Stomach smooth muscle (tissue), 2 donors: Measurements from ENCODE around the gene GNG12.
A peak's percentile ranks its signal among the peaks of the same experiment; 100 is the strongest.

Source experiments
- H3K27ac ChIP-seq: one replicate; pipeline ENCODE4 v1.7.0; 2013; ENCODE audit warnings: mild to moderate bottlenecking, low read length, inconsistent platforms
- H3K27me3 ChIP-seq, 2 donors: one replicate each; pipeline ENCODE4 v1.7.0; 2013; ENCODE audit warnings: low read length in 2 of 2; ENCODE audit not compliant: insufficient read depth in 2 of 2, control insufficient read depth in 1 of 2
- H3K36me3 ChIP-seq, 2 donors: one replicate each; pipeline ENCODE4 v1.7.0; 2013; ENCODE audit warnings: low read length in 2 of 2; ENCODE audit not compliant: control insufficient read depth in 2 of 2, insufficient read depth in 2 of 2
- H3K4me1 ChIP-seq: one replicate; pipeline ENCODE4 v1.7.0; 2013; ENCODE audit warnings: low read length; ENCODE audit not compliant: control insufficient read depth, insufficient read depth
- H3K4me3 ChIP-seq, 2 donors: one replicate each; pipeline ENCODE4 v1.7.0; 2013; ENCODE audit warnings: low read length in 2 of 2
- H3K9ac ChIP-seq, 2 donors: one replicate each; pipeline ENCODE4 v1.7.0; 2013; ENCODE audit warnings: low read length in 2 of 2, mild to moderate bottlenecking in 1 of 2
- H3K9me3 ChIP-seq, 2 donors: one replicate each; pipeline ENCODE4 v1.7.0; 2013; ENCODE audit warnings: low read length in 2 of 2; ENCODE audit not compliant: control insufficient read depth in 2 of 2
- donor health status: healthy.
- donor health status: Pancreatic carcinoma.

Gene GNG12

GRCh38 chr1:67755160-67755559, 78.1 kb downstream of the GNG12 start:
- H3K36me3 ChIP-seq, result no peaks in the 10 kb centered on the region
- H3K9me3 ChIP-seq, result no peaks in the 10 kb centered on the region
- no peak overlapping the region for H3K4me3 ChIP-seq
- no peak overlapping the region for H3K9ac ChIP-seq
- no peak overlapping the region for H3K27ac ChIP-seq
- peaks cover 22% of the 10 kb centered on the region for H3K4me1 ChIP-seq
- no peaks in the 10 kb centered on the region for H3K27me3 ChIP-seq

- Histone ChIP-seq H3K9ac (no peak overlapping the region), H3K27ac (no peak overlapping the region), H3K4me3 (no peak overlapping the region)
Observed at GRCh38 chr1:67754526-67754920, 78.7 kb downstream of the GNG12 start.

GRCh38 chr1:67753776-67754525, 79.3 kb downstream of the GNG12 start:
- no peaks in the 10 kb centered on the region for H3K36me3 ChIP-seq
- no peak overlapping the region for H3K27ac ChIP-seq
- H3K4me3 ChIP-seq, result no peak overlapping the region
- no peaks in the 10 kb centered on the region for H3K9me3 ChIP-seq
- peaks cover 29% of the 10 kb centered on the region for H3K4me1 ChIP-seq
- H3K27me3 ChIP-seq, result no peaks in the 10 kb centered on the region
- H3K9ac ChIP-seq, result no peak overlapping the region

More at GRCh38 chr1:67754526-67754920, 78.7 kb downstream of the GNG12 start:
- Histone ChIP-seq H3K9me3 (no peaks in the 10 kb centered on the region), H3K36me3 (no peaks in the 10 kb centered on the region), H3K4me1 (peaks cover 23% of the 10 kb centered on the region), H3K27me3 (no peaks in the 10 kb centered on the region)

- Histone ChIP-seq H3K9ac (no peak overlapping the region), H3K4me1 (peaks cover 39% of the 10 kb centered on the region), H3K27me3 (no peaks in the 10 kb centered on the region), H3K36me3 (no peaks in the 10 kb centered on the region), H3K27ac (no peak overlapping the region), H3K9me3 (no peaks in the 10 kb centered on the region), H3K4me3 (no peak overlapping the region)
Observed at GRCh38 chr1:67752306-67752705, 81.0 kb downstream of the GNG12 start.

- peak overlapping the region; percentile 94 for H3K27ac ChIP-seq
Observed at GRCh38 chr1:67750691-67751054, 82.6 kb downstream of the GNG12 start.

GRCh38 chr1:67749844-67750690, 83.2 kb downstream of the GNG12 start:
- peak overlapping the region; percentile 2 to 58 for H3K4me3 ChIP-seq
- H3K9me3 ChIP-seq, result no peaks in the 10 kb centered on the region
- H3K27me3 ChIP-seq, result no peaks in the 10 kb centered on the region
- H3K9ac ChIP-seq, result peak overlapping the region; percentile 12 to 78
- H3K27ac ChIP-seq, result peak overlapping the region; percentile 94
- H3K36me3 ChIP-seq, result no peaks in the 10 kb centered on the region
- peaks cover 36% of the 10 kb centered on the region for H3K4me1 ChIP-seq

More at GRCh38 chr1:67750691-67751054, 82.6 kb downstream of the GNG12 start:
- Histone ChIP-seq H3K9ac (peak overlapping the region in 1 of 2 donors; percentile 12), H3K36me3 (no peaks in the 10 kb centered on the region), H3K27me3 (no peaks in the 10 kb centered on the region), H3K4me1 (peaks cover 36% of the 10 kb centered on the region), H3K4me3 (peak overlapping the region in 1 of 2 donors; percentile 58), H3K9me3 (no peaks in the 10 kb centered on the region)

- no peaks in the 10 kb centered on the region for H3K9me3 ChIP-seq
- H3K4me3 ChIP-seq, result peak overlapping the region; percentile 36 to 58
- H3K27me3 ChIP-seq, result no peaks in the 10 kb centered on the region
- H3K4me1 ChIP-seq, result peaks cover 36% of the 10 kb centered on the region
- peak overlapping the region; percentile 94 for H3K27ac ChIP-seq
- no peaks in the 10 kb centered on the region for H3K36me3 ChIP-seq
- H3K9ac ChIP-seq, result peak overlapping the region; percentile 12 to 78
Observed at GRCh38 chr1:67749263-67749843, 83.9 kb downstream of the GNG12 start.

GRCh38 chr1:67748630-67749029, 84.6 kb downstream of the GNG12 start:
- peak overlapping the region in 1 of 2 donors; percentile 1 for H3K9ac ChIP-seq
- H3K9me3 ChIP-seq, result no peaks in the 10 kb centered on the region
- peak overlapping the region; percentile 36 to 40 for H3K4me3 ChIP-seq
- H3K36me3 ChIP-seq, result no peaks in the 10 kb centered on the region
- peaks cover 36% of the 10 kb centered on the region for H3K4me1 ChIP-seq
- H3K27ac ChIP-seq, result peak overlapping the region; percentile 37
- no peaks in the 10 kb centered on the region for H3K27me3 ChIP-seq

- H3K27ac ChIP-seq, result peak overlapping the region; percentile 37
- H3K27me3 ChIP-seq, result no peaks in the 10 kb centered on the region
- no peaks in the 10 kb centered on the region for H3K9me3 ChIP-seq
- no peak overlapping the region for H3K9ac ChIP-seq
- H3K4me3 ChIP-seq, result peak overlapping the region; percentile 36 to 40
- peaks cover 36% of the 10 kb centered on the region for H3K4me1 ChIP-seq
- H3K36me3 ChIP-seq, result no peaks in the 10 kb centered on the region
Observed at GRCh38 chr1:67747671-67748546, 85.4 kb downstream of the GNG12 start.
